HCT116 (cell line): ENCODE results near the gene ENPP6. TPM values are rescaled to one million over a fixed set of nuclear protein-coding genes. Genes with fewer than 3 reads are reported as not detected.

Experiments used
- ATAC-seq: fragments of 200-7000 bp; cut with Tn5 transposase; 2 replicates; pipeline ENCODE4 v1.9.1; 2020; ENCODE audit warnings: mild to moderate bottlenecking, moderate library complexity
- BruUV-seq: library from RNA; stranded (reverse); fragments of 400-500 nt; replicated peaks from 2 replicates; lab custom pipeline; 2021; lab: Mats Ljungman, UMichigan
- CTCF ChIA-PET: fragments of 300-600 bp; sonication (Branson Sonifier 250); formaldehyde crosslinking; loops from one replicate; lab custom pipeline; 2021; ENCODE audit warnings: antibody characterized with exemption; lab: Charles Lee
- POLR2A ChIA-PET: fragments of 300-600, 350-600 bp; sonication (Branson Sonifier 250); formaldehyde crosslinking; loops from one replicate; lab custom pipeline; 2021; ENCODE audit warnings: antibody characterized with exemption; lab: Charles Lee
- RAD21 ChIA-PET, 2 experiments: fragments of 300-600 bp; sonication (Branson Sonifier 250); formaldehyde crosslinking; loops; one replicate each; lab custom pipeline; 2023; ENCODE audit warnings: low total read pairs in 2 of 2; ENCODE audit not compliant: uncharacterized antibody in 2 of 2, unreplicated experiment in 2 of 2, low non-redundant PET in 1 of 2; lab: Charles Lee
- DNase-seq: peaks from one replicate; pipeline ENCODE4 v3.0.0-alpha.2; 2010; ENCODE audit warnings: low read depth, low spot score
- H2AFZ ChIP-seq: fragments of 200-600 bp; shearing (Covaris generic), sonication (generic); 2 replicates; pipeline ENCODE4 v1.6.1; 2017; ENCODE audit warnings: low read depth, mixed run types, mixed read lengths, antibody characterized with exemption, low read length; ENCODE audit not compliant: poor library complexity, severe bottlenecking
- H3K27ac ChIP-seq: 2 replicates; pipeline ENCODE4 v1.5.1; 2012; ENCODE audit warnings: low read depth, low read length
- H3K27me3 ChIP-seq: fragments of 200-600 bp; sonication (generic); 2 replicates; pipeline ENCODE4 v1.6.1; 2016; ENCODE audit warnings: mixed run types, low read length, mixed read lengths; ENCODE audit not compliant: insufficient read depth
- H3K36me3 ChIP-seq, 2 experiments: fragments of 200-500 bp in 1 of 2; fragments of 200-600 bp in 1 of 2; sonication (Bioruptor generic) in 1 of 2; sonication (generic) in 1 of 2; 2 replicates each; pipeline versions ENCODE4 v1.5.1 to v1.6.1; 2014 to 2016; ENCODE audit warnings: low read length in 2 of 2, inconsistent platforms in 1 of 2, mixed read lengths in 1 of 2, mixed run types in 1 of 2; ENCODE audit not compliant: insufficient read depth in 2 of 2, control insufficient read depth in 1 of 2
- H3K4me1 ChIP-seq, 2 experiments: fragments of 200-600 bp in 1 of 2; sonication (generic) in 1 of 2; 2 replicates each; pipeline versions ENCODE4 v1.5.1 to v1.6.1; 2012 to 2017; ENCODE audit warnings: low read length in 2 of 2, inconsistent platforms in 1 of 2, mild to moderate bottlenecking in 1 of 2, mixed read lengths in 1 of 2, mixed run types in 1 of 2, moderate library complexity in 1 of 2; ENCODE audit not compliant: insufficient read depth in 2 of 2, control insufficient read depth in 1 of 2
- H3K4me2 ChIP-seq: fragments of 200-600 bp; sonication (generic); 2 replicates; pipeline ENCODE4 v1.6.1; 2017; ENCODE audit warnings: mixed run types, low read length, mixed read lengths
- H3K4me3 ChIP-seq, 2 experiments: fragments of 200-600 bp in 1 of 2; sonication (generic) in 1 of 2; replicated peaks in 1 of 2; 2 replicates each; pipeline ENCODE4 v1.5.1; 2011 to 2016; ENCODE audit warnings: low read length in 2 of 2, control low read depth in 1 of 2, low read depth in 1 of 2, mild to moderate bottlenecking in 1 of 2, mixed read lengths in 1 of 2, mixed run types in 1 of 2
- H3K79me2 ChIP-seq: fragments of 200-600 bp; sonication (generic); 2 replicates; pipeline ENCODE4 v1.6.1; 2017; ENCODE audit warnings: mild to moderate bottlenecking, mixed run types, low read length, moderate library complexity, mixed read lengths; ENCODE audit not compliant: insufficient read depth
- H3K9ac ChIP-seq: fragments of 200-600 bp; sonication (generic); 2 replicates; pipeline ENCODE4 v1.6.1; 2016; ENCODE audit warnings: low read length, mixed read lengths
- H3K9me2 ChIP-seq: fragments of 200-600 bp; sonication (generic), shearing (Covaris generic); 2 replicates; pipeline ENCODE4 v1.6.1; 2017; ENCODE audit warnings: mixed run types, mild to moderate bottlenecking, moderate library complexity; ENCODE audit not compliant: insufficient read depth
- H3K9me3 ChIP-seq, 2 experiments: fragments of 200-500 bp in 1 of 2; fragments of 200-600 bp in 1 of 2; sonication (Bioruptor generic) in 1 of 2; sonication (generic) in 1 of 2; 2 replicates each; pipeline ENCODE4 v1.6.1; 2014 to 2017; ENCODE audit warnings: low read length in 2 of 2, mixed read lengths in 2 of 2, inconsistent platforms in 1 of 2, low read depth in 1 of 2, mild to moderate bottlenecking in 1 of 2, mixed run types in 1 of 2, moderate library complexity in 1 of 2; ENCODE audit not compliant: control insufficient read depth in 1 of 2, insufficient read depth in 1 of 2
- H4K20me1 ChIP-seq: fragments of 200-600 bp; sonication (generic), shearing (Covaris generic); 2 replicates; pipeline ENCODE4 v1.6.1; 2017; ENCODE audit warnings: mixed run types, mild to moderate bottlenecking, moderate library complexity; ENCODE audit not compliant: insufficient read depth
- ATF3 ChIP-seq: IDR thresholded peaks from 2 replicates; pipeline ENCODE4 v1.6.1; 2012
- CEBPB ChIP-seq: IDR thresholded peaks from 2 replicates; pipeline ENCODE4 v1.6.1; 2012; ENCODE audit warnings: low read depth
- EGR1 ChIP-seq: IDR thresholded peaks from 2 replicates; pipeline ENCODE4 v1.6.1; 2012; ENCODE audit warnings: low read depth
- ELF1 ChIP-seq: IDR thresholded peaks from 2 replicates; pipeline ENCODE4 v1.6.1; 2012; ENCODE audit warnings: low read depth, borderline replicate concordance
- EZH2 ChIP-seq: fragments of 200-600 bp; sonication (generic); IDR thresholded peaks from 2 replicates; pipeline ENCODE4 v1.6.1; 2017; ENCODE audit warnings: antibody characterized with exemption, mixed run types
- JUND ChIP-seq: IDR thresholded peaks from 2 replicates; pipeline ENCODE4 v1.6.1; 2012
- POLR2A ChIP-seq: IDR thresholded peaks from 2 replicates; pipeline ENCODE4 v1.7.0; 2011; ENCODE audit warnings: borderline replicate concordance; ENCODE audit not compliant: insufficient read depth, insufficient read length; ENCODE audit errors: extremely low read depth
- POLR2AphosphoS5 ChIP-seq: IDR thresholded peaks from 2 replicates; pipeline ENCODE4 v1.6.1; 2011; ENCODE audit warnings: mild to moderate bottlenecking, low read depth, low read length, moderate library complexity
- REST ChIP-seq: IDR thresholded peaks from 2 replicates; pipeline ENCODE4 v1.6.1; 2012; ENCODE audit warnings: low read depth
- SIN3A ChIP-seq: IDR thresholded peaks from 2 replicates; pipeline ENCODE4 v1.6.1; 2012; ENCODE audit warnings: low read depth
- SP1 ChIP-seq: IDR thresholded peaks from 2 replicates; pipeline ENCODE4 v1.6.1; 2012; ENCODE audit warnings: low read depth
- SRF ChIP-seq: IDR thresholded peaks from 2 replicates; pipeline ENCODE4 v1.6.1; 2012; ENCODE audit warnings: low read depth
- YY1 ChIP-seq: IDR thresholded peaks from 2 replicates; pipeline ENCODE4 v1.6.1; 2011; ENCODE audit warnings: low read length, low read depth, moderate library complexity, mild to moderate bottlenecking; ENCODE audit not compliant: insufficient replicate concordance; ENCODE audit errors: extremely low read depth
- ZFX ChIP-seq: fragments of 450-650 bp; IDR thresholded peaks from 2 replicates; pipeline ENCODE4 v1.6.1; 2017
- intact Hi-C: fragments of 100-400 bp; cut with micrococcal nuclease; formaldehyde crosslinking; loops from 2 replicates; pipeline ENCODE4 v1.10.0; 2022
- total RNA-seq: library from RNA; stranded (reverse); gene quantifications from one replicate; pipeline ENCODE4 v1.2.1, GENCODE V29; 2021; ENCODE audit not compliant: unreplicated experiment
- TF ChIP-seq, protein P1 (sequence below): IDR thresholded peaks from 2 replicates; pipeline ENCODE4 v1.6.1; 2012
- TF ChIP-seq, protein P2 (sequence below): IDR thresholded peaks from 2 replicates; pipeline ENCODE4 v1.6.1; 2011; ENCODE audit warnings: mild to moderate bottlenecking, low read length, moderate library complexity; ENCODE audit not compliant: insufficient replicate concordance; ENCODE audit errors: extremely low read depth

The ENPP6 gene
- total RNA-seq, 1 experiment from 2014 or later, result not detected

DNA sequence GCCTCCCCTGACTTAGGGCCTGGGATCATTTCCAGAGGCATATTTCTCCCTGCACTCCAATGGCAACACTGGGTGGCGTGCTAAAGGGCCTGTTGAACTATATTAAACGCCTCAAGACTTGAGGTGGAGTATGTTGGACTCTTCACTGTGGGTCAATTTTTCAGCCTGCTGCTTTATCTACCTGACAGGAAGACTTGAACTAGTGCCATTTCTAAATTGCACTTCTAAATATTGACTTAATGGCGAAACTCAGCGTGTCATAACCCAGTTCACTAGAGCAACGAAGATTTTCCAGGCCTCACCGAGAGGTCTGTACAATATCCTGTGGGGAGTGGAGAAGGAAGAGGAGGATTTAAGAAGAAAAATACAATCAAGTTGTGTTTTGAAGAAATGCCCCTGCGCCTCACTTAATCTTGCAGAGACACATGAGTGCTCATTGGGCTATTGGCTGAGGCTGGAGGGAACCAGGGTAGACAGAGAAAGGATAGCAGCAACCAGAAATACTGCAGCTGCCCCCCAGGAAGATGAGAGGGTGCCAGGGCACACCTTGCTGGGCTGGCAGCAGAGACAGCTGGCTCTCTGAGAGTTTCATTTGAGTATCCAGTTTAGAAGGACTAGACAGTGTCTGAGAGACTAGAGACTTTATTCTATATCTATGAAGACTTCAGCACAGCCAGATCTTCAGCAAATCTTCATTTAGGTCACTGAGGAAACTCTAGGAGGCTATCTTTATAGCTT is 67.4 kb downstream of the ENPP6 start:
- Histone ChIP-seq H3K79me2 (no peaks in the 10 kb centered on the region), H3K36me3 (no peaks in the 10 kb centered on the region), H3K9me2 (no peaks in the 10 kb centered on the region), H3K27ac (no peak overlapping the region), H3K4me1 (no peaks in the 10 kb centered on the region), H3K9ac (no peak overlapping the region), H3K9me3 (no peaks in the 10 kb centered on the region), H3K4me3 (no peak overlapping the region), H4K20me1 (no peaks in the 10 kb centered on the region), H2AFZ (no peak overlapping the region), H3K4me2 (no peak overlapping the region), H3K27me3 (no peaks in the 10 kb centered on the region)
- no peak for DNase-seq
- intact Hi-C loops, result no loop called here
- CTCF ChIA-PET, result no interaction called here
- BruUV-seq, result no TSS peak
- RAD21 ChIA-PET, result no interaction called here
- no peak for ATAC-seq
- POLR2A ChIA-PET, result no interaction called here
- TF ChIP-seq, protein P1, sequence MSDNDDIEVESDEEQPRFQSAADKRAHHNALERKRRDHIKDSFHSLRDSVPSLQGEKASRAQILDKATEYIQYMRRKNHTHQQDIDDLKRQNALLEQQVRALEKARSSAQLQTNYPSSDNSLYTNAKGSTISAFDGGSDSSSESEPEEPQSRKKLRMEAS, result no peak
- TF ChIP-seq SP1 (no peak), ZFX (no peak), ELF1 (no peak), CEBPB (no peak), ATF3 (no peak), POLR2AphosphoS5 (no peak), REST (no peak), JUND (no peak), YY1 (no peak), EZH2 (no peak), POLR2A (no peak), SIN3A (no peak), EGR1 (no peak), SRF (no peak)
- TF ChIP-seq, protein P2, sequence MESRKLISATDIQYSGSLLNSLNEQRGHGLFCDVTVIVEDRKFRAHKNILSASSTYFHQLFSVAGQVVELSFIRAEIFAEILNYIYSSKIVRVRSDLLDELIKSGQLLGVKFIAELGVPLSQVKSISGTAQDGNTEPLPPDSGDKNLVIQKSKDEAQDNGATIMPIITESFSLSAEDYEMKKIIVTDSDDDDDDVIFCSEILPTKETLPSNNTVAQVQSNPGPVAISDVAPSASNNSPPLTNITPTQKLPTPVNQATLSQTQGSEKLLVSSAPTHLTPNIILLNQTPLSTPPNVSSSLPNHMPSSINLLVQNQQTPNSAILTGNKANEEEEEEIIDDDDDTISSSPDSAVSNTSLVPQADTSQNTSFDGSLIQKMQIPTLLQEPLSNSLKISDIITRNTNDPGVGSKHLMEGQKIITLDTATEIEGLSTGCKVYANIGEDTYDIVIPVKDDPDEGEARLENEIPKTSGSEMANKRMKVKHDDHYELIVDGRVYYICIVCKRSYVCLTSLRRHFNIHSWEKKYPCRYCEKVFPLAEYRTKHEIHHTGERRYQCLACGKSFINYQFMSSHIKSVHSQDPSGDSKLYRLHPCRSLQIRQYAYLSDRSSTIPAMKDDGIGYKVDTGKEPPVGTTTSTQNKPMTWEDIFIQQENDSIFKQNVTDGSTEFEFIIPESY, result no peak
